ENCODE data around the gene CYGB.

The CYGB gene

DNA sequence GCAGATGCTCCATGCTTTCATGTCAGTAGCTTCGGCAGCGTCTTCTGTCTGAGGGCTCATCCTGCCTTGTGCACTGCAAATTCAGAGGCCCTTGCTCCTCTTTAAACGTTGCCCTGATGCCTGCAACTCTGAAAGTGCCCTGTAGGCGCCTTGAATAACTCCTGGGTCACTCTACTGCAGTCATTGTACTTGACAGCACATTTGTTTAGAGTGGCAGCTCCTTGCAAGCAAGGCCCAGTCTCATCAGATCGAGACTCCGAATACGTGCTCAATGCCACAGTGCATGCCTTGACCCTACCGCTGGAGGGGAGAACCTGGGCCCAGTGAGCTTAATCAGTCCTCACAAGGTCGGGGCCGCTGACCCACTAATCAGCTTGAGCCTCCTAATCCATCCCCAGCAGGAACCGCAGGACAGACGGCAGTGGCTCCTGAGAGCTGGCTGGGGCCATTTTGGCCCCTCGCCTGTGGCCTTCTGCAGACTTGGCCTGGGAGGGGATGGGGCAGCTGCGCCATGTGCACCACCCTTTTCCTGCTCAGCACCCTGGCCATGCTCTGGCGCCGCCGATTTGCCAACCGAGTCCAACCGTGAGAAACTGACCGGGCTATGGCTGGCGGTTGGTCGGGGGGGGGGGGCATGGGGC lies 2.2 kb upstream of the CYGB start, which contains the start of gene PRCD:
PRCD (plus strand) TSS at position 414 of the 641 bp plus-strand sequence; CDS start at position 512, 98 bp downstream.
- H3K4me3 ChIP-seq (replicated peaks; ENCODE audit: low read depth, low read length) = no peak within 1 kb of the TSS
- H3K27me3 ChIP-seq (replicated peaks; ENCODE audit: control insufficient read depth, insufficient read depth, low read length) = peaks cover 6% of the 10 kb centered on the region
- TF ChIP-seq CTCF (IDR thresholded peaks at IDR 0.05; ENCODE audit: insufficient read depth, low read length, poor library complexity, severe bottlenecking) = peak; percentile 1
- DNase-seq (ENCODE audit: extremely low read depth, insufficient read length) = no peak
- H3K36me3 ChIP-seq (ENCODE audit: control insufficient read depth, insufficient read depth, low read length) = no peaks in the 10 kb centered on the region

DNA sequence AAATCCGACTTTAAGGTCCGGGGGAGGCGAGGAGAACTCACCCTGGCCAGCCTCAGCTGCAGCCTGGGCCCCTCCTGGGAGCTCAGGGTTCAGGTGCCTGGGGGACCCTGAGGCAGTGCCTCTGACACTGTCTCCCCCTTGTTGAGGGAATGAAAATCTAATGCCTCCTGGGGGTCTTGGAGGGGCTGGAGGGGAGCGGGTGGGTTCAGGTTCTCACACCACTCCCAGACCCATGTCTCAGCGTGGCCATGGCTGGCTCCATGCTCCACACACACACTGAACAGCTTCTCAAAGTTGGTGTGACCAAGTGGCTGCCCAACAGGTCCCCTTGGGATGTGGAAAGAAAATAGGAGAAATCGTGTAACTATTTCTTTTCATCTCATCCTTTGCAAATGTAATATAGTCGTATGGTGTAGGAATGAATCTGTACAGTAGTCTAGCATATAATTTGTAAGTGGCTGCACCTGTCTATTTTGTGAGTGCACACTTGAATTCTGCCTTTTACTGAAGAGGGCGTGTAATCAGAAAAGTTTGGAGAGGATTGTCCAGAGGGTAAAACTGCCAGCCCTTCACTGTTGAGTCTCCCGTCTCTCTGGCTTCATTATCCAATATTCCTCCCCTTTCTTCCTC lies 1.5 kb upstream of the CYGB start:
- no peak for TF ChIP-seq CTCF (IDR thresholded peaks at IDR 0.05; ENCODE audit: insufficient read depth, low read length, poor library complexity, severe bottlenecking)
- no peak overlapping the region for H3K4me3 ChIP-seq (replicated peaks; ENCODE audit: low read depth, low read length)
- no peak for DNase-seq (ENCODE audit: extremely low read depth, insufficient read length)
- H3K27me3 ChIP-seq (replicated peaks; ENCODE audit: control insufficient read depth, insufficient read depth, low read length) = peaks cover 6% of the 10 kb centered on the region
- no peaks in the 10 kb centered on the region for H3K36me3 ChIP-seq (ENCODE audit: control insufficient read depth, insufficient read depth, low read length)

- no peaks in the 10 kb centered on the region for H3K36me3 ChIP-seq (ENCODE audit: control insufficient read depth, insufficient read depth, low read length)
- no peak overlapping the region for H3K4me3 ChIP-seq (replicated peaks; ENCODE audit: low read depth, low read length)
- no peak for DNase-seq (ENCODE audit: extremely low read depth, insufficient read length)
- H3K27me3 ChIP-seq (replicated peaks; ENCODE audit: control insufficient read depth, insufficient read depth, low read length) = peaks cover 6% of the 10 kb centered on the region
- TF ChIP-seq CTCF (IDR thresholded peaks at IDR 0.05; ENCODE audit: insufficient read depth, low read length, poor library complexity, severe bottlenecking) = no peak
Observed at GRCh38 chr17:76538281-76538931, 897 bp upstream of the CYGB start.

- TF ChIP-seq CTCF (IDR thresholded peaks at IDR 0.05; ENCODE audit: insufficient read depth, low read length, poor library complexity, severe bottlenecking) = no peak
- no peak overlapping the region for H3K4me3 ChIP-seq (replicated peaks; ENCODE audit: low read depth, low read length)
- no peak for DNase-seq (ENCODE audit: extremely low read depth, insufficient read length)
- H3K36me3 ChIP-seq (ENCODE audit: control insufficient read depth, insufficient read depth, low read length) = no peaks in the 10 kb centered on the region
- H3K27me3 ChIP-seq (replicated peaks; ENCODE audit: control insufficient read depth, insufficient read depth, low read length) = peaks cover 6% of the 10 kb centered on the region
Observed at GRCh38 chr17:76537288-76537577, 276 bp downstream of the CYGB start.

DNA sequence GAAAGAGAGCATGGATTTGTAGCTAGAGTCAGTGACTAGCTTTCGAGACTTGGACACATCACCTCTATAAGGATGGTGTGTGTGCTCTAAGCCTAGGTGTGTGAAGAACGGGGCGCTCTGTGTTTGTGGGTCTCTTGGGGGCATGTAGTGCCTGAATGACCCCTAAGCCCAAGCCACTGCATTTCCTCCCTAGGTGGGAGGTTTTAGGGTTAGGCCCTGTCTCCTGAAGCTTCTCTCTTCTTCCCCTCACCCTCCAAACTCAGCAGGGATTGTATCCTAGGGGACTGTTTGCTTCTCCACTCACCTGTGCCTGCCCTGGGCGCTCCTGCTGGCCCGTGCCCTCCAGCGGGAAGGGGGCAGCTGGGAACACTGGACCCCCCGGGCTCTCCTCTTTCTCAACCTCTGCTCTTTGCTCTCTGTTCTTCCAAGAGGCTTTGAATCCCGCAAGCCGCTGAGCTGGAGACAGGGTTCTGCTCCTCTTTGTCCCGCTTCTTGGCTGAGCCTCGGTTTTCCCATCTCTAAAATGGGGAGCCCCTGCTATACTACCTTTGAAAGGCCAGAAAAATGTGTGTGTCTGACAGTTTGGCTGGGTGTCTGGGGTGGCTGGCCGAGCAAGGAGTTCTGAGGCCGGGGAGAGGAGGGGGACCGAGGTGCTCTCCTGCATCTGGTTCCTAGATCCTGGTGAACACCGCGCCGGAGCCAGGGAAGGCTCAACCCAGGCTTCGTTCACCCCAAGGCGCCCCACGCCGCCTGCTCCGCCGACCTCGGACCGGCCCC lies 810 bp downstream of the CYGB start:
- no peak for TF ChIP-seq CTCF (IDR thresholded peaks at IDR 0.05; ENCODE audit: insufficient read depth, low read length, poor library complexity, severe bottlenecking)
- no peak for DNase-seq (ENCODE audit: extremely low read depth, insufficient read length)
- H3K4me3 ChIP-seq (replicated peaks; ENCODE audit: low read depth, low read length) = no peak overlapping the region
- peaks cover 6% of the 10 kb centered on the region for H3K27me3 ChIP-seq (replicated peaks; ENCODE audit: control insufficient read depth, insufficient read depth, low read length)
- no peaks in the 10 kb centered on the region for H3K36me3 ChIP-seq (ENCODE audit: control insufficient read depth, insufficient read depth, low read length)

Measured in GM06990 (cell line).